Colonic mucosa (tissue), 4 donors: ENCODE measurements around the gene FBXO21. TPM values are rescaled to one million over a fixed set of nuclear protein-coding genes. Genes with fewer than 3 reads are reported as not detected.

Source experiments
- DNase-seq: peaks from one replicate; pipeline ENCODE4 v3.0.0-alpha.2; 2020
- H3K27ac ChIP-seq: fragments of 200-600 bp; one replicate; pipeline ENCODE4 v1.8.0; 2021
- H3K27me3 ChIP-seq: fragments of 200-600 bp; one replicate; pipeline ENCODE4 v1.8.0; 2021
- H3K36me3 ChIP-seq: fragments of 200-600 bp; one replicate; pipeline ENCODE4 v1.8.0; 2021
- H3K4me1 ChIP-seq: fragments of 200-600 bp; one replicate; pipeline ENCODE4 v1.8.0; 2021; ENCODE audit warnings: mild to moderate bottlenecking
- H3K4me3 ChIP-seq: fragments of 200-600 bp; one replicate; pipeline ENCODE4 v1.8.0; 2021
- H3K9ac ChIP-seq, 2 donors: one replicate each; pipeline ENCODE4 v1.7.0; 2013; ENCODE audit warnings: control low read depth in 2 of 2, low read depth in 2 of 2, low read length in 2 of 2
- H3K9me3 ChIP-seq: fragments of 200-600 bp; one replicate; pipeline ENCODE4 v1.8.0; 2021
- intact Hi-C: fragments of 100-400 bp; cut with DNase I; formaldehyde crosslinking; loops from one replicate; pipeline ENCODE4 v1.14.1; 2022
- total RNA-seq, 2 donors: library from RNA; stranded (reverse); fragmentation: NEBNext Ultra II Directional in 1 of 2; extraction: Animal tissue kit (Norgen Biotek cat#: 25700) in 1 of 2; gene quantifications; one replicate each; pipeline ENCODE4 v1.2.1, GENCODE V29; 2021
- TF ChIP-seq, protein P1 (sequence below): fragments of 200-600 bp; IDR thresholded peaks from one replicate; pipeline ENCODE4 v1.8.0; 2022; ENCODE audit warnings: antibody characterized with exemption, mild to moderate bottlenecking
- donor health status: healthy.
- donor health status: DM: no; HTN: no; CAD: no.
- donor health status: DM: no; HTN: no; CAD: no.

FBXO21 gene
- total RNA-seq, 2 donors from 2014 or later: 34.5 to 34.7 TPM

DNA sequence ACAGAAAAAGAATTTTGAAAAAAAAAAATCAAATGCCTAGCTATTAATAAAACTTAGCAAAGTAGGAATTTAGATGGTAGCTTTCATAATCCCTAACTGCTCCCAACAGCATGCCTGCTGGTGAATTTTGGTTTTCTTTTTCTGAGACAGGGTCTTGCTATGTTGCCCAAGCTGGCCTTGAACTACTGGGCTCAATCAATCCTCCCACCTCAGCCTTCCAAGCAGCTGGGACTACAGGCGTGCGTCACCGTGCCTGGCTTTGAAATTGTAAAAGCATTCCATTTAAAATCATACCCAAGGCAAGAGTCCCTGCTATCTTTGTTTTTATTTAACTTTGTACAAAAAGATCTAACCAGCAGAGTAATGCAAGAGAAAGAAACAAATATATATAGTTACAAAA, 20.7 kb downstream of the FBXO21 start:
- H3K27me3 ChIP-seq: no peaks in the 10 kb centered on the region
- TF ChIP-seq, protein P1, sequence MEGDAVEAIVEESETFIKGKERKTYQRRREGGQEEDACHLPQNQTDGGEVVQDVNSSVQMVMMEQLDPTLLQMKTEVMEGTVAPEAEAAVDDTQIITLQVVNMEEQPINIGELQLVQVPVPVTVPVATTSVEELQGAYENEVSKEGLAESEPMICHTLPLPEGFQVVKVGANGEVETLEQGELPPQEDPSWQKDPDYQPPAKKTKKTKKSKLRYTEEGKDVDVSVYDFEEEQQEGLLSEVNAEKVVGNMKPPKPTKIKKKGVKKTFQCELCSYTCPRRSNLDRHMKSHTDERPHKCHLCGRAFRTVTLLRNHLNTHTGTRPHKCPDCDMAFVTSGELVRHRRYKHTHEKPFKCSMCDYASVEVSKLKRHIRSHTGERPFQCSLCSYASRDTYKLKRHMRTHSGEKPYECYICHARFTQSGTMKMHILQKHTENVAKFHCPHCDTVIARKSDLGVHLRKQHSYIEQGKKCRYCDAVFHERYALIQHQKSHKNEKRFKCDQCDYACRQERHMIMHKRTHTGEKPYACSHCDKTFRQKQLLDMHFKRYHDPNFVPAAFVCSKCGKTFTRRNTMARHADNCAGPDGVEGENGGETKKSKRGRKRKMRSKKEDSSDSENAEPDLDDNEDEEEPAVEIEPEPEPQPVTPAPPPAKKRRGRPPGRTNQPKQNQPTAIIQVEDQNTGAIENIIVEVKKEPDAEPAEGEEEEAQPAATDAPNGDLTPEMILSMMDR: no peak
- DNase-seq: no peak
- H3K9ac ChIP-seq: no peak overlapping the region
- H3K9me3 ChIP-seq: no peaks in the 10 kb centered on the region
- no peak overlapping the region for H3K27ac ChIP-seq
- peaks cover 7% of the 10 kb centered on the region for H3K36me3 ChIP-seq
- no peaks in the 10 kb centered on the region for H3K4me1 ChIP-seq
- intact Hi-C loops: no loop called here
- no peak overlapping the region for H3K4me3 ChIP-seq

DNA sequence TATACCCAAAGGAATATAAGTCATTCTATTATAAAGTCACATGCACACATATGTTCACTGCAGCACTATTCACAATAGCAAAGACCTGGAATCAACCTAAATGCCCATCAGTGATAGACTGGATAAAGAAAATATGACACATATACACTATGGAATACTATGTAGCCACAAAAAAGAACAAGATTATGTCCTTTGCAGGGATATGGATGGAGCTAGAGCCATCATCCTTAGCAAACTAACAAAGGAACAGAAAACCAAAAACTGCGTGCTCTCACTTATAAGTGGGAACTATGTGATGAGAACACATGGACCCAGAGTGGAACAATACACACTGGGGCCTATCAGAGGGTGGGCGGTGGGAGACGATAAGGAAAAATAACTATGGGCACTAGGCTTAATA, 21.3 kb downstream of the FBXO21 start:
- intact Hi-C loops: no loop called here
- H3K4me1 ChIP-seq: no peaks in the 10 kb centered on the region
- H3K27me3 ChIP-seq: no peaks in the 10 kb centered on the region
- no peak overlapping the region for H3K4me3 ChIP-seq
- TF ChIP-seq, protein P1: no peak
- H3K9me3 ChIP-seq: no peaks in the 10 kb centered on the region
- no peak for DNase-seq
- peaks cover 7% of the 10 kb centered on the region for H3K36me3 ChIP-seq
- H3K27ac ChIP-seq: no peak overlapping the region
- H3K9ac ChIP-seq: no peak overlapping the region

DNA sequence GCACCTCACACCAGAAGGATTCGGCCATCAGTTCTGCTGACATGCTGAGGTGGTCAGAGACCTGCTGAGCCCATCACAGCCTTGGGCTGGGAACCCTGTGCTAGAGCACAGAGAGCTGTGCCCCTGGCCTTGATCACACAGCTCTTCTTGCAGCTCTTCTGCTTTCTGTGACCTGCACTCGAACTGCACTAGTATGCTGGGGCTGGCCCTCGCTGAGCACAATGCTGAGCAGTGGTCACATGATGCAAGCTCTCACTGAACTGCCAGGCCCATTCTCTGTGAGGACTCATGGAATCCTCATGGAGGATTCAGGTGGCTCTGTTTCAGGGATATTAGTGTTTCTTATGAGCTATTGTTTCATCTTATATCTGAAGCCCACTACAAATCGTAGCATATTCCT, 22.5 kb downstream of the FBXO21 start:
- H3K27me3 ChIP-seq: no peaks in the 10 kb centered on the region
- no peak overlapping the region for H3K9ac ChIP-seq
- no peaks in the 10 kb centered on the region for H3K9me3 ChIP-seq
- H3K36me3 ChIP-seq: peaks cover 7% of the 10 kb centered on the region
- intact Hi-C loops: no loop called here
- H3K4me1 ChIP-seq: no peaks in the 10 kb centered on the region
- TF ChIP-seq, protein P1: no peak
- H3K4me3 ChIP-seq: no peak overlapping the region
- no peak for DNase-seq
- no peak overlapping the region for H3K27ac ChIP-seq

DNA sequence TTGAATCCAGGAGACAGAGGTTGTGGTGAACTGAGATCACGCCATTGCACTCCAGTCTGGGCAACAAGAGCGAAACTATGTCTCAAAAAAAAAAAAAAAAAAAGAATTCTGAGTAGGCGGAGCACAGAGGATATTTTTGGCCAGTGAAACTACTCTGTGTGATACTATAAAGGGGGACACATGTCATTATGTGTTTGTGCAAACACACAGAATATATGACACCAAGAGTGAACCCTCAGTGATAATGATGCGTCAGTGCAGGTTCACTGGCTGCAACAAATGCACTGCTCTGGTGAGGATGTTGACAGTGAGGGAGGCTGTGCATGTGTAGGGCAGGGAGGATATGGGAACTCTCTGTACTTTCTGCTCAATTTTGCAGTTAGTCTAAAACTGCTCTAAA, 24.2 kb downstream of the FBXO21 start:
- Histone ChIP-seq H3K9ac (no peak overlapping the region), H3K27ac (no peak overlapping the region), H3K4me3 (no peak overlapping the region), H3K27me3 (no peaks in the 10 kb centered on the region), H3K9me3 (no peaks in the 10 kb centered on the region), H3K36me3 (no peaks in the 10 kb centered on the region), H3K4me1 (no peaks in the 10 kb centered on the region)
- intact Hi-C loops: no loop called here
- no peak for DNase-seq
- TF ChIP-seq, protein P1: no peak

DNA sequence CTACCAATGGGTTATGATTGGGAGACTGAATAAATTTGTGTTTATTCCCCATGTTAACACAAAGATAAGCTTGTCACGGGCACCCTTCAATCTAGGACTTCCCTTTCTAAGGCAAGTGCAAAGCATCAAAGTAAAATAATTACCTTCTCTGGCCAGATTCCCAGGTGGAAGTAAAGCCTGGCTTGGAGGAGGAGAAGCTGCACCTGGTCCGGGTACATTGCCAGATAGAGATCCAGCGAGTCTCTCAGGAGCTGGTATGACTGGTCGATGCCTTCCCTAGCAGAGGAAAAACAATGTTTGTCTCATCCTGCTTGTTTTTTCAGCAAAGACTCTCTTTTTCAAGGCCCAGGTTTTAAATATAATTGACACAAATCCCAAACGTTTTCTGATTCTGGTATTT, 24.9 kb downstream of the FBXO21 start:
- Histone ChIP-seq H3K9ac (no peak overlapping the region), H3K9me3 (no peaks in the 10 kb centered on the region), H3K27me3 (no peaks in the 10 kb centered on the region), H3K27ac (no peak overlapping the region), H3K36me3 (no peaks in the 10 kb centered on the region), H3K4me1 (no peaks in the 10 kb centered on the region), H3K4me3 (no peak overlapping the region)
- TF ChIP-seq, protein P1: no peak
- no peak for DNase-seq
- intact Hi-C loops: no loop called here

DNA sequence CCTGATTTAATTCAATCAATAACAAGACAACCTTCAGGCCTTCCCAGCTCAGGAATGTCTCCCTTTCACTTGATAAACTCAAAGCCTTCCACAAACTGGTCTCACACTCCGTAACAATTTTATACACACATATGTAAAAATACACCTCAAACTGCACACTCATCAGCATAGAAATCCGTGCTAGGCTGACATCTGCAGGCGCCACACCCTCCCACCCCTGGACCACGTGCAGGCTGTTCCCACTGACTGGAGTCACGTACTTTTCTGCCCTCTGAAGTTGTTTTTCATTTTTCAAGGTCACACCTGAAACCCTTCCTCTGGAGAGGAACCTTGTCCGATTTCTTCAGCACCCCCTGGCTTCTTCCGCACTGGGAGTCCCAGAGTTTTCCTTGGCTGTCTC, 27.6 kb downstream of the FBXO21 start:
- Histone ChIP-seq H3K36me3 (no peaks in the 10 kb centered on the region), H3K27me3 (no peaks in the 10 kb centered on the region)
- DNase-seq: no peak

More for the DNA sequence above, 27.6 kb downstream of the FBXO21 start:
- TF ChIP-seq, protein P1: no peak
- no peak overlapping the region for H3K9ac ChIP-seq
- no peak overlapping the region for H3K4me3 ChIP-seq
- intact Hi-C loops: no loop called here
- H3K9me3 ChIP-seq: no peaks in the 10 kb centered on the region
- H3K4me1 ChIP-seq: no peaks in the 10 kb centered on the region
- no peak overlapping the region for H3K27ac ChIP-seq
